ENCODE measurements around the gene PTPRE.
"Not testable (repeated sequence)": the region's sequence is repeated elsewhere in the genome, so short reads cannot be mapped to it uniquely, and the experiment has no call there.

Gene PTPRE

DNA sequence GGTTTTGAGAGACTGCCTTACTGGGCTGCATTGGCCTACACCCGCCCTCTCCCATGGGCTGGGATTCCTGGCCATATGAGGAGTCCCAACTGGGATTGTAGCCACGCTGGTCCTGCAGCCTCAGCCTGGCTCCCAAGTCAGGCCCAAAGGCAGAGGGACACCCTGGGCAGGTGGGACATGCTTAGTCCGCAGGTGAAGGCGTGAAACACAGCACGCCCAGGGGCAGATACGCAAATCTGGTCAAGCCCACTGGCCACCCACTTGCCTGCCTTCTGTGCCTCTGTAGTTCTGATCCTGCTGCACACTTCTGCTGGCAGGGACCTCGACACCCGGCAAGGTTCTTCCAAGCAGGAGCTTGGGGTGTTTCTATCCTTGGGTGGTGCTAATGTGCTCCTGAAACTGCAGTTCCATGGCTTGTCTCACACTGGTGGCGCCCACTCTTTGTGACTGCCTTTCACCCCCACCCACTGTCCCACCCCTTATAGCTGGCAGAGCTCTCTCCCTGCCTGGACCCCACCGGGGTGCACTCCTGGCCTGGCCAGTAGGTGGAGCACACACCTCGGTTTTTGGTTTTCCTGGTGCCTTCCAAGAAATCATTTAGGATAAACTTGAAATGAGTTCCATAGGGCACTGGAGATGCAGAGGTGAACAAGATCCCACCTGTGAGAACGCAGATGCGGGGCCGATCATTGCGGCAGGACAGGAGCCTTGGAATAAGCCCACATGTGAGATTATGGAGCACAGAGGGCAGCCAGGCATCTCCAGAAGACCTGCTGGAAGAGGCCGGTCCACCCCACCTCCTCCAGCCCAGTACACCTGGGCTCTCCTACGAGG is 171.4 kb downstream of the PTPRE start:
- DNase-seq, result peak; percentile 19

GRCh38 chr10:128080231-128080630 is 173.3 kb downstream of the PTPRE start:
- no peak for DNase-seq

DNA sequence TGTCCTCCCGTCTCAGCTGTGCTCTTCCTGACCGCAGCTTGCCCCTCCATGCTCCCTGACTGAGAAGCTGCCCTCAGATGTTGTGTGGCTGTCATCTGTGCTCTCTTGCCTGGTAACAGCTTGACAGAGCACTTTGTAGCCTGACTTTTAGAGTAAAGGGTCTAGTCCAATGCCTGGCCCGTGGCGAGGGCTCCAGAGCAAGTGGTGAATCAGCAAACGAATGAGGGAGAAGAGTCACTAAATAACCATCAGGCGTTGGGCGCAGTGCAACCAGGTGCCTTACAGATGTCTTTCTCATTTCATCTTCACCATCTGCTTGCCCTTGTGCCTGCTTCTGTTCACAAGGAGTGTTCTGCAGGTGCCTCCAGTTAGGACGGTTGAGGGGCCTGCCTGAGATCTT is 173.7 kb downstream of the PTPRE start:
- no peak for DNase-seq

GRCh38 chr10:128081222-128081621 is 174.3 kb downstream of the PTPRE start:
- DNase-seq, result no peak

GRCh38 chr10:128081720-128082119 is 174.8 kb downstream of the PTPRE start:
- DNase-seq, result no peak

GRCh38 chr10:128083191-128083895 is 176.4 kb downstream of the PTPRE start:
- no peak for DNase-seq

DNA sequence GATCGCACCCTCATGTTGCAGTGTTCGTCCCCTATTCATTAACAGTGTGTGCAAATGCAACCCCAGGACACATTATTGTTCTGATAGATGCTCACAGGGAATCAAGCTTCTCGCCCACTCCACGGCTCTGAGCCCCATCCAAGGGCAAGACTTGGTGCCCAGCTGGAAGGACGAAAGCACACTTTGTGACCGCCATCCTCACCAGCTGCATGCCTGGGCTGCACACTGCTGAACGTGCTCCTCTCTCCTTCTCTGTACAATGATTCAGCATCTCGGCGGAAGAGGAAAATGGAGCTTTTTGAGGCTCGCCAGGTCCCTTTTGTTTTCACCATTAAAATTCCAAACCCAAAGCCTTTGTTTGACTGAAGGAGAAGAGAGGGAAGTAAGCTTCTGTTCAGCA is 177.5 kb downstream of the PTPRE start:
- no peak for DNase-seq

DNA sequence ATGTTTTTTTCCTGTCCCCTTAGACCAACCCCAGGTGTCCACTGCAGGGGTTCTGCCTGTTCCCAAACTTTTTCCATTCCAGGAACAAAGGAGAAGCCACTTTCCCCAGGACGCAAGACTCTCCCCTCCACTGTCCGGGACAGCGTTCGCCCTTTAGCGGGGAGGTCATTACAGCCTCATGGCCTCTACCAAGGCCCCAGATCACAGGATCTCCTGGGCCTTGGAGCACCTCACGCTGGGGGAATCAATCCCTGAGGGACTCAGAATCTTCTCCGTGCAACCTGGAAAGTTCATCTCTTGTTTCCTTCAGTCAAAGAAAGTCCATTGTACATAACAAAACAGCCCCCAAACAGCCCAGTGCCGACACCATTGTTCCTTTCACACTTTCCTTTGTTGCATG is 178.1 kb downstream of the PTPRE start:
- no peak for DNase-seq

- DNase-seq, result no peak
Observed at GRCh38 chr10:128086003-128086863, 179.3 kb downstream of the PTPRE start.

- no peak for DNase-seq
Observed at GRCh38 chr10:128087146-128087883, 180.4 kb downstream of the PTPRE start.

DNA sequence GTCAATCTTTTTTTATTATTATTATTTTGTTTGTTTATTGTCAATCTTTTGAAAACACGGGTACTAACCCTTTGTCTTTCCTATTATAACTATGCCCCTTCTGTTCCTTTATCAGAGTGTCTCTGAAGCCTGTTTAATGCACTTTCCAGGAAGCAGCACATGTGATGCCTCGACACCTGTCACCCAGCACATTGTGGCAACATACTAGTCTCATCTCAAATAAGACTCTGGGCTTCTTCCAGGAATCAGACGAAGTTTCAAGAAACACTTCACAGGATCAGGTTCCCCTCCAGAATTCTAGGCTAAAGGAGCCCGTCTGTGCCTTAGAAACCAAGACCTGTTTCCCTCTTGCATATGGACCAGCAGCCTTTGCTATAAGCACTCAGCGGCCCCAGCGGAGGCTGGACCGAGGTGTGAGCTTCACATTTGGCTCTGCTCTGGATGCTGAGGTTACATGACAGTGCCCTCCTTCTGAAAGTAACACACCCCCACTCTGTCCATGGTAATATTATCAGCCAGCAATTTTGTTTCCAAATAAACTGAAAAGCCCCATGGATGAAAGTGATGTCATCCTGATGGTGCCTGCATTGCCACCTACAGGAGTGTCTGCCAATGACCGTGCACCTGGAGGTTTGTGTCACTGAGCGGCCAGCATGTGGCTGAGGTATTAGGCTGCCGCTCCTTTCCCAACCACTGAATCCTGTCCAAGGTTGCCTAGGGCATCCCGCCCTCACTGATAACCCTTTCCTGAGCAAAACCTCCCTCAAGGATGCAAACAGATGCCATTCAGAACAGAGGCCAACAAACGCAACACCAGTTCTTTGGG is 181.2 kb downstream of the PTPRE start:
- no peak for DNase-seq

DNA sequence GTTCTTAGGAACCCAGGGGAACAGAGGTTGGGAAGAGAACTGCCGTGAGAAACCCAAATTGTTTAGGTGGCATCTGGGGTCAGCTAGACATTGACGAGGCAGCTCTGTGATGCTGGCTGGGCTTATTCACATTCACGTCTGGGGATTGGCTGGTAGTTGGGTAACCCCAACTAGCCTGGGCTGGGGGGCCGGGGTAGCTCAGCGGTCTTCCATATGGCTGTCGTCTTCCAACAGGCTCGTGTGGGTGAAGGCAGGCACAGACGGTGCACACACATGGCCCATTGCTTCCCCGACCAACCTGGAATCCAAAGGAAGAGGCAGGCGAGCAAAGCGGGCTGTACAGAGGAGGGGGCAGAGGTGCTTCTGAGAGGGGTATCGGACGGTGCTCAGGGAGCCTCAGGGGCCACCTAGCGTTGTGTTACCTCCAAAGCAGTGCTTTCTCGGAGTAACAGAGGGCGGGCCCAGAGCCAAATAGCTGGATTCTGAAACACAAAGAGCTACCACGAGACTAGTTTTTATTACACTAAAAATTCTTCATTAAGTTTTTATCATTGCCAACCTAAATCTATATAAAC is 184.8 kb downstream of the PTPRE start:
- DNase-seq, result no peak

DNA sequence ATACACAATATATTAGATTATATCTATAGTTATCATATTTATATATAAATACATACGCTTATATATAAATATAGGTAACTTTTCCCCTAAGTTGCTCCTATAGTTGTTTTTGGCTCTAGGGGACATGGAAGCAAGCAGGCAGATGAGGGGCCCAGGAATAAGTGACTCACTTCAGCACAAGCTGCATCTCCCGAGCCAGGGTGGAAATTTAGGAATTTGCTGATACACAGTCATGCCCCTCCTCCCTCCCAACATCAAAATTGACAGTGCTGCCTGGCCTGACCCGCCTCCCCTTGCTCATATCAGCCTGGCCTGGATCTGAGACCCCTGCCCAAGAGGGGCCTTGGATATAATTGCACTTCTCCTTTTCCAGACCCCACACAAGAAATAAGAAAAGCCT is 185.6 kb downstream of the PTPRE start:
- DNase-seq, result no peak

DNA sequence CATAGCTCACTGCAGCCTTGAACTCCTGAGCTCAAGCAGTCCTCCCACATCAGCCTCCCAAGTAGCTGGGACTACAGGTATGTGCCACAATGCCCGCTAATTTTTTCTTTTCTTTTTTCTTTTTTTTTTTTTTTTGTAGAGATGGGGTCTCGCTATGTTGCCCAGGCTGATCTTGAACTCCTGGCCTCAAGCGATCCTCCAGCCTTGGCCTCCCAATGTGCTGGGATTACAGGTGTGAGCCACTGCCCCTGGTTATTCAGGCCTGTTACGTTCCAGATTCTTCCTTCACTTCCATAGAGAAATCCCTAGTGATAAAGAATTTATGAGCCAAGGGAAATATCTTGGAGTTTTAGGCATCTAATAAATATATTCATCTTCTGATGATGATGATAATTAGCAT is 187.7 kb downstream of the PTPRE start:
- DNase-seq, result not testable (repeated sequence)

GRCh38 chr10:128095027-128095752 is 188.3 kb downstream of the PTPRE start:
- DNase-seq, result no peak

GRCh38 chr10:128095753-128096469 is 189.0 kb downstream of the PTPRE start:
- no peak for DNase-seq

DNA sequence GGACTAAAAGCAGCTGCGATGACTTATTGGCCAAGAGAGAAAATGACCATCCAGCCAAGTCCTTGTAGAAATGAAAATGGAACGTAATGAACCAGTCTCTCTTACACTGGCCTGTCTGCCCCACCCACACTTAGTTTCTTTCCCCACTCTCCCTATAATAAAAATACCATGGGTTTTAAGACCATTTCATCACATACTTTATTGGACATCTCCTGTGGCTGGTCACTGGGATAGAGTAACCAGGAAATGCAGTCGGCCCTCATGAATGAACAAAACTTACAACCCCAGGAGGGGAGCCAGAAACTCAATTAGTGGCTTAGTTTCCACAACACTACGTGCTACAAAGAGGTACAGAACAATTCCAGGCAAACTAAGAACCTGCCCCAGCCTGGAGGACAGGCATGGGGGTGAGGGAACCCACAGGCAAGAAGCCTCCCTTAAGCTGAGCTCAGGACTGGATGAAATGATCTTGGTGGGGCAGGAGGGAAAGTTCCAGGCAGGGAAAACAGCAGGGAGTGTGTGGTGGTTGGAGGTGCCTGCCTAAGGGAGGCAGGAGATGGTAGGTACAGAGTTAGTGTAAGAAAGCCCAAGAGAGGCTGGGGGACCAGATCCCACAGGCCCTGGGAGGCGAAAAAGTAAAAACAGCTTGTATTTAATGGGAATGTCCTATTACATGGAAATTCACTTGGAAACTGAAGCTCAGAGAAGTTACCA is 189.7 kb downstream of the PTPRE start:
- no peak for DNase-seq

GRCh38 chr10:128097783-128098182 is 190.9 kb downstream of the PTPRE start:
- DNase-seq, result no peak

DNA sequence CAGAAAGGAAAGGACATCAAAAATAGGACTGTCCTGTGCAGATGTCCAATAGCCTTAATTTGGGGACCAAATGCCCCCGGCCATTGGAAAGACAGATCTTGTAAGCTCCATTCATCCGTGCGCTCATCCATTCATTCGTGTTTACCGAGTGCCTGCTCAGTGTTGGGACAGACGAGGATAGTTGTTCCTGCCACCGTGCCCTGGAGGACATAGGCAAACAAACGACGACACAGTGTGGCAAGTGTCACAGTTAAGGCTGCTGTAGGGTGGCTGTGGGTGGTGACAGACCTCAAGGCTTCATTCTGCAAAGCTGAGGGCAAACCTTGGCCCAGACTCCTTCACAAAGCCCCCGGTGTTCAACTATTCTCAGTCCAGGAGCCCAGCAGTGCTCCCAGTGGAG is 191.7 kb downstream of the PTPRE start:
- DNase-seq, result no peak

All from right kidney (tissue), 1 donor.